Ectodermal cell (in vitro differentiated cells): ENCODE data around the gene PPP2R5D.

Source experiments
- H3K27ac ChIP-seq: 2 replicates; pipeline ENCODE4 v1.7.0; 2013; ENCODE audit warnings: mild to moderate bottlenecking, low read depth, low read length; ENCODE audit not compliant: insufficient read depth, poor library complexity, severe bottlenecking
- H3K27me3 ChIP-seq: 2 replicates; pipeline ENCODE4 v1.7.0; 2013; ENCODE audit warnings: mild to moderate bottlenecking, low read length; ENCODE audit not compliant: insufficient read depth, control insufficient read depth, poor library complexity, severe bottlenecking
- H3K36me3 ChIP-seq: one replicate; pipeline ENCODE4 v1.7.0; 2013; ENCODE audit warnings: low read length; ENCODE audit not compliant: control insufficient read depth, insufficient read depth
- H3K4me1 ChIP-seq: one replicate; pipeline ENCODE4 v1.7.0; 2013; ENCODE audit warnings: low read length; ENCODE audit not compliant: control insufficient read depth, insufficient read depth
- H3K4me3 ChIP-seq: 2 replicates; pipeline ENCODE4 v1.7.0; 2013; ENCODE audit warnings: low read depth, low read length, control low read depth; ENCODE audit not compliant: insufficient read depth
- H3K9me3 ChIP-seq: 2 replicates; pipeline ENCODE4 v1.7.0; 2013; ENCODE audit warnings: mild to moderate bottlenecking, low read length, moderate library complexity; ENCODE audit not compliant: control insufficient read depth
- WGBS, 2 experiments: methylation state at CpG; one replicate each; pipeline ENCODE4 v1.1.7; 2013; ENCODE audit warnings: missing lambda C conversion rate in 2 of 2; 5-methylcytosine and 5-hydroxymethylcytosine counted together

PPP2R5D gene

DNA sequence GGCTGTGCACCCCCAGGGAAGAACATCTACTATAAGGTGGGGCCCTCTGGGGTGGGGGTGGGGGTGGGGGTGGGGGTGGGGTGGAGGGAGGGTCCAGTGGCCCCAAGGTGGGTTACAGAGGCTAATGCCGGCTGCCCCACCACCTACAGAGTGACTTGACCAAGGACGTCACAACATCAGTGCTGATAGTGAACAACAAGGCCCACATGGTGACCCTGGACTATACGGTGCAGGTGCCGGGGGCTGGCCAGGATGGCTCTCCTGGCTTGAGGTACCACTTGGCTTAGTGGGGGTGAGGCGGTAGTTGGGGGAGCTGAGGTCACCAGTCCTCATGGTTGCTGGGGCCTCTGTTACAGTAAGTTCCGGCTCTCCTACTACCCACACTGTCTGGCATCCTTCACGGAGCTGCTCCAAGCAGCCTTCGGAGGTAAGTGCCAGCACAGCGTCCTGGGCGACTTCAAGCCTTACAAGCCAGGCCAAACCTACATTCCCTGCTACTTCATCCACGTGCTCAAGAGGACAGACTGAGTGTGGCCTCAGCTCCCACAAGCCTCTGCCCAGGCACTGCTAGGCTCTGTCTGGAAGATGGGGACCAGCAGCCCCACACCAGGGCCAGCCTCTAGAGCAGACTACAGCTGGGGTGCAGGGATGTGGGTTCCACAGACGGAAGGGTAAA is 21.1 kb upstream of the PPP2R5D start:
- H3K27me3 ChIP-seq, result peaks cover 36% of the 10 kb centered on the region
- H3K36me3 ChIP-seq, result no peaks in the 10 kb centered on the region
- H3K9me3 ChIP-seq, result no peaks in the 10 kb centered on the region
- no peak overlapping the region for H3K27ac ChIP-seq
- H3K4me1 ChIP-seq, result no peaks in the 10 kb centered on the region
- WGBS, 2 experiments, result 84 to 85% methylated on average over 12 of the region's 12 CpGs
- no peak overlapping the region for H3K4me3 ChIP-seq

GRCh38 chr6:42963855-42964605 is 20.3 kb upstream of the PPP2R5D start:
- no peaks in the 10 kb centered on the region for H3K4me1 ChIP-seq

DNA sequence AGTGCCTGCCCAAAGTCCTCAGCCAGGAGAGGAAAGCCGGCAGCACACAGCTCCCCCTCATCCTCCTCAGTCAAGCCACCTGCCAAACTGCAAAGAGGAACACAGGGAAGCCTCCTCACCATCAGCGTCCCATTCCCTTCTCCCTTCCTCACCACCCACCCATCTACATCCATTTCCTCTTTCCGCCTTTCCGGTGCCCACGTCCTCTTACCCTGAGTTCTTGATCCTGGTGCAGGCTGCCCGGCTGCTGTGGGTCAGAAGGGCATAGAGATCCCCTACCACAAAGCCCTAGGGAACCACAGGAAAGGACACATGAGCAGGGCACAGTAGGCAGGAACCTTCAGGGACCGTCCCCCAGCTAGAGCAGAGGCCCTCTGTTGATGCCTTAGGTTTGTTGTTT is 17.8 kb upstream of the PPP2R5D start:
- WGBS, 2 experiments, result 90 to 91% methylated on average over 7 of the region's 7 CpGs
- Histone ChIP-seq H3K27ac (no peak overlapping the region), H3K4me3 (no peak overlapping the region), H3K36me3 (no peaks in the 10 kb centered on the region), H3K27me3 (peaks cover 6% of the 10 kb centered on the region), H3K9me3 (no peaks in the 10 kb centered on the region), H3K4me1 (no peaks in the 10 kb centered on the region)

More at GRCh38 chr6:42963855-42964605, 20.3 kb upstream of the PPP2R5D start:
- WGBS, 2 experiments, result 78 to 79% methylated on average over 9 of the region's 9 CpGs
- Histone ChIP-seq H3K9me3 (no peaks in the 10 kb centered on the region), H3K27ac (no peak overlapping the region), H3K27me3 (peaks cover 31% of the 10 kb centered on the region), H3K4me3 (no peak overlapping the region), H3K36me3 (no peaks in the 10 kb centered on the region)

DNA sequence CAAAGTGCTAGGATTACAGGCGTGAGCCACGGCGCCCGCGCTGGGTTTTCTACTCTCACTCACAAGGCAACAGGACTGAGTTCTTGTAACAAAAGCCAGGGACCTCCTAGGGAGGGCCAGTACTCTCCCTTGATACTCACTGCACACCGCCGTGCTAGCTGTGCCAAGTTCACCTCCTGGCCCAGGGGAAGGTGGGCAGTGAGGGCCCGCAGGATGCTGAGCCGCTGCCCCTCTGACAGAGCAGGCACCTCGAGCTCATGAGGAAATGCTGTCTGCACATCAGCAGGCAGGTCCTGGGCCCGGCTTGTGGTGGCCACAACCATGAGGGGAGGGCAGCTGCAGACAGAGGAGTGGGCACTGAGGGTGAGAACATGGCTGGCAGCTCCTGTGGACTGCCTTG is 17.1 kb upstream of the PPP2R5D start:
- Histone ChIP-seq H3K4me3 (no peak overlapping the region), H3K36me3 (no peaks in the 10 kb centered on the region), H3K9me3 (no peaks in the 10 kb centered on the region), H3K4me1 (no peaks in the 10 kb centered on the region), H3K27me3 (no peaks in the 10 kb centered on the region), H3K27ac (no peak overlapping the region)
- 92 to 94% methylated on average over 11 of the region's 11 CpGs for WGBS, 2 experiments

- Histone ChIP-seq H3K27ac (no peak overlapping the region), H3K9me3 (no peaks in the 10 kb centered on the region)
- WGBS, 2 experiments, result 93 to 97% methylated on average over 12 of the region's 12 CpGs
Measured at GRCh38 chr6:42968126-42968701, 16.2 kb upstream of the PPP2R5D start.

DNA sequence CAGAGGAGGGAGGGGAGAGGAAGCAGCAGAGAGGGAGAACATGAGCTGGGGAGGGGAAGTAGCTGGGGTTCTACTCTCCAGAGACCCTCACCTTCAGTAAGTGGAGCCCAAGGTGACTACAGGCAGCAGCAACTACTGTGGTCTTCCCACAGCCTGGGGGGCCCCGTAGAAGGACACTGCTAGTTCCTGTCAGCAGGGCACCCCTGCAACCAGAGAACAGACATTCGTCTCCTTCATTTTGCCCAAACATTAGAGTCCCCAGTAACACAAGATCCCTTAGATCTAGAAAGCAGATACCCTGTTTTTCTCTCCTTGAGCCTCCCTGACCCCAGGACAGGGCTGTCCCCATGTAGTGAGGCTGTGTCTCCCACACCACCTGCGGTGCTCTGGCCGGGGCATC is 15.6 kb upstream of the PPP2R5D start:
- WGBS, 2 experiments, result 91 to 92% methylated on average over 4 of the region's 4 CpGs
- Histone ChIP-seq H3K27me3 (no peaks in the 10 kb centered on the region), H3K4me3 (no peak overlapping the region), H3K36me3 (no peaks in the 10 kb centered on the region), H3K9me3 (no peaks in the 10 kb centered on the region), H3K27ac (no peak overlapping the region), H3K4me1 (no peaks in the 10 kb centered on the region)

More at GRCh38 chr6:42968126-42968701, 16.2 kb upstream of the PPP2R5D start:
- Histone ChIP-seq H3K4me1 (no peaks in the 10 kb centered on the region), H3K27me3 (no peaks in the 10 kb centered on the region), H3K36me3 (no peaks in the 10 kb centered on the region), H3K4me3 (no peak overlapping the region)

DNA sequence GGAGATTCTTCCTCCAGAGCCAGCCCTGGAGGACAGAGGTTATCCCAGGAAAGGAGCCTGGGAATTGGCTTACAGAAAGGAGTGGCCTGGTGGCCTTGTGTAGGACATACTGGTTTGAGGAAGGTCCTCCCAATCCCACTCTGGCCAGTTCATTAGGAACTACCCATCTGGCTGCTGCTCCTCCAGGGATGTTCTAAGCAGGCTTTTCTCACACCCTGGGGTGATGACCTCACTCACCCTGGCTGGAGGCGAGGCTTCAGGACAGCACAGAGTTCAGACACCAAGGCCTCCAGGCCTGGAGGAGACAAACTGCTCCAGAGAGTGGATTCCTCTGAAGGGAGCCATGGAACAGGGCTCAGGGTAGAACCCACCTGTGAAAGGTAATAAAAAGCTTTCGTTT is 14.9 kb upstream of the PPP2R5D start:
- Histone ChIP-seq H3K9me3 (no peaks in the 10 kb centered on the region), H3K36me3 (no peaks in the 10 kb centered on the region), H3K27me3 (no peaks in the 10 kb centered on the region), H3K4me1 (no peaks in the 10 kb centered on the region), H3K4me3 (no peak overlapping the region), H3K27ac (no peak overlapping the region)
- WGBS, 2 experiments, result 94 to 96% methylated on average over 2 of the region's 2 CpGs

DNA sequence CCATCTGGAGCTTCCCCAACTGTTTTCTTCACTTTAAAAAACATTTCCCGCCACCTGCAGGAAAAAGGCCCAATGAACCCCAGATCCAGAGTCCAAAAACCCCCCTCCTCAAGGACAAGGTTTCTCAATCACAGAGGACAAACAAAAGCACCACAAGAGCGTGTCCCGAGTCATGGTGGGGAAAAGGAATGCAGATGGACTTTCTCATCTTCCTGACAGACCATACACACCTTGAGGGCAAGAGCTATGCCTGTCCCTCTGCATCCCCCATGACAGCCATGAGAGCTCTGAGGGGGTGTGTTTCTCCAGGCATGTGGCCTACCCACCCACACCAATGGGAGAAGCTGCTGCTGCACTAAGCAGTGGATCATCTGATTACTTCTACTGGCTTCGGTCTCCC is 14.4 kb upstream of the PPP2R5D start:
- no peak overlapping the region for H3K27ac ChIP-seq
- no peaks in the 10 kb centered on the region for H3K4me1 ChIP-seq
- no peaks in the 10 kb centered on the region for H3K27me3 ChIP-seq
- H3K4me3 ChIP-seq, result no peak overlapping the region
- 88 to 91% methylated on average over 4 of the region's 4 CpGs for WGBS, 2 experiments
- H3K36me3 ChIP-seq, result no peaks in the 10 kb centered on the region
- no peaks in the 10 kb centered on the region for H3K9me3 ChIP-seq

GRCh38 chr6:42970871-42971612 is 13.3 kb upstream of the PPP2R5D start:
- no peak overlapping the region for H3K4me3 ChIP-seq
- 94 to 96% methylated on average over 4 of the region's 4 CpGs for WGBS, 2 experiments
- H3K4me1 ChIP-seq, result no peaks in the 10 kb centered on the region
- H3K27me3 ChIP-seq, result no peaks in the 10 kb centered on the region
- H3K36me3 ChIP-seq, result no peaks in the 10 kb centered on the region
- no peaks in the 10 kb centered on the region for H3K9me3 ChIP-seq
- H3K27ac ChIP-seq, result no peak overlapping the region
